Measurements from ENCODE around the gene HOXC10.

- TF ChIP-seq CTCF (IDR thresholded peaks at IDR 0.05; ENCODE audit: low read depth, low read length, poor library complexity, severe bottlenecking) (no peak), EZH2phosphoT487 (IDR thresholded peaks at IDR 0.05; ENCODE audit: borderline replicate concordance, low read length) (no peak)
These were observed 24.5 kb upstream of the HOXC10 start for GRCh38 chr12:53960187-53961024.

Data from DOHH2 (cell line).